ENCODE measurements around the gene RTN4RL1.
A peak's percentile ranks its signal among the peaks of the same experiment; 100 is the strongest.

Gene RTN4RL1

GRCh38 chr17:1918346-1919162, 106.6 kb downstream of the RTN4RL1 start:
- no peaks in the 10 kb centered on the region for H3K36me3 ChIP-seq (ENCODE audit: control insufficient read depth, insufficient read depth, low read length)
- H3K4me3 ChIP-seq (ENCODE audit: insufficient read depth, low read depth, low read length, poor library complexity, severe bottlenecking) = no peak overlapping the region
- H3K27me3 ChIP-seq (replicated peaks; ENCODE audit: control insufficient read depth, insufficient read depth, low read length, poor library complexity, severe bottlenecking) = no peaks in the 10 kb centered on the region
- H3K4me1 ChIP-seq (ENCODE audit: control insufficient read depth, insufficient read depth, low read length, poor library complexity, severe bottlenecking) = no peaks in the 10 kb centered on the region
- H3K27ac ChIP-seq (ENCODE audit: insufficient read depth, low read length, poor library complexity, severe bottlenecking) = no peak overlapping the region
- DNase-seq = no peak
- H3K9me3 ChIP-seq (ENCODE audit: control insufficient read depth, low read length) = no peaks in the 10 kb centered on the region

GRCh38 chr17:1916963-1917715, 108.0 kb downstream of the RTN4RL1 start:
- no peaks in the 10 kb centered on the region for H3K4me1 ChIP-seq (ENCODE audit: control insufficient read depth, insufficient read depth, low read length, poor library complexity, severe bottlenecking)
- no peak overlapping the region for H3K27ac ChIP-seq (ENCODE audit: insufficient read depth, low read length, poor library complexity, severe bottlenecking)
- no peak for DNase-seq
- no peak overlapping the region for H3K4me3 ChIP-seq (ENCODE audit: insufficient read depth, low read depth, low read length, poor library complexity, severe bottlenecking)
- no peaks in the 10 kb centered on the region for H3K36me3 ChIP-seq (ENCODE audit: control insufficient read depth, insufficient read depth, low read length)
- no peaks in the 10 kb centered on the region for H3K9me3 ChIP-seq (ENCODE audit: control insufficient read depth, low read length)
- H3K27me3 ChIP-seq (replicated peaks; ENCODE audit: control insufficient read depth, insufficient read depth, low read length, poor library complexity, severe bottlenecking) = no peaks in the 10 kb centered on the region

- DNase-seq = no peak
- no peak overlapping the region for H3K27ac ChIP-seq (ENCODE audit: insufficient read depth, low read length, poor library complexity, severe bottlenecking)
Observed at GRCh38 chr17:1916316-1916715, 108.8 kb downstream of the RTN4RL1 start.

GRCh38 chr17:1915889-1916288, 109.2 kb downstream of the RTN4RL1 start:
- Histone ChIP-seq H3K36me3 (ENCODE audit: control insufficient read depth, insufficient read depth, low read length) (no peaks in the 10 kb centered on the region), H3K4me3 (ENCODE audit: insufficient read depth, low read depth, low read length, poor library complexity, severe bottlenecking) (no peak overlapping the region), H3K4me1 (ENCODE audit: control insufficient read depth, insufficient read depth, low read length, poor library complexity, severe bottlenecking) (no peaks in the 10 kb centered on the region), H3K9me3 (ENCODE audit: control insufficient read depth, low read length) (no peaks in the 10 kb centered on the region), H3K27ac (ENCODE audit: insufficient read depth, low read length, poor library complexity, severe bottlenecking) (no peak overlapping the region), H3K27me3 (replicated peaks; ENCODE audit: control insufficient read depth, insufficient read depth, low read length, poor library complexity, severe bottlenecking) (peaks cover 4% of the 10 kb centered on the region)
- no peak for DNase-seq

More at GRCh38 chr17:1916316-1916715, 108.8 kb downstream of the RTN4RL1 start:
- Histone ChIP-seq H3K36me3 (ENCODE audit: control insufficient read depth, insufficient read depth, low read length) (no peaks in the 10 kb centered on the region), H3K9me3 (ENCODE audit: control insufficient read depth, low read length) (no peaks in the 10 kb centered on the region), H3K4me1 (ENCODE audit: control insufficient read depth, insufficient read depth, low read length, poor library complexity, severe bottlenecking) (no peaks in the 10 kb centered on the region), H3K4me3 (ENCODE audit: insufficient read depth, low read depth, low read length, poor library complexity, severe bottlenecking) (no peak overlapping the region), H3K27me3 (replicated peaks; ENCODE audit: control insufficient read depth, insufficient read depth, low read length, poor library complexity, severe bottlenecking) (peaks cover 4% of the 10 kb centered on the region)

GRCh38 chr17:1914661-1915083, 110.5 kb downstream of the RTN4RL1 start:
- no peaks in the 10 kb centered on the region for H3K9me3 ChIP-seq (ENCODE audit: control insufficient read depth, low read length)
- peaks cover 4% of the 10 kb centered on the region for H3K27me3 ChIP-seq (replicated peaks; ENCODE audit: control insufficient read depth, insufficient read depth, low read length, poor library complexity, severe bottlenecking)
- no peaks in the 10 kb centered on the region for H3K4me1 ChIP-seq (ENCODE audit: control insufficient read depth, insufficient read depth, low read length, poor library complexity, severe bottlenecking)
- no peaks in the 10 kb centered on the region for H3K36me3 ChIP-seq (ENCODE audit: control insufficient read depth, insufficient read depth, low read length)
- H3K4me3 ChIP-seq (ENCODE audit: insufficient read depth, low read depth, low read length, poor library complexity, severe bottlenecking) = no peak overlapping the region
- no peak for DNase-seq
- no peak overlapping the region for H3K27ac ChIP-seq (ENCODE audit: insufficient read depth, low read length, poor library complexity, severe bottlenecking)

GRCh38 chr17:1913702-1914101, 111.4 kb downstream of the RTN4RL1 start:
- Histone ChIP-seq H3K36me3 (ENCODE audit: control insufficient read depth, insufficient read depth, low read length) (no peaks in the 10 kb centered on the region), H3K4me1 (ENCODE audit: control insufficient read depth, insufficient read depth, low read length, poor library complexity, severe bottlenecking) (peaks cover 3% of the 10 kb centered on the region), H3K27ac (ENCODE audit: insufficient read depth, low read length, poor library complexity, severe bottlenecking) (no peak overlapping the region), H3K9me3 (ENCODE audit: control insufficient read depth, low read length) (no peaks in the 10 kb centered on the region), H3K4me3 (ENCODE audit: insufficient read depth, low read depth, low read length, poor library complexity, severe bottlenecking) (no peak overlapping the region), H3K27me3 (replicated peaks; ENCODE audit: control insufficient read depth, insufficient read depth, low read length, poor library complexity, severe bottlenecking) (peaks cover 8% of the 10 kb centered on the region)
- no peak for DNase-seq

- Histone ChIP-seq H3K9me3 (ENCODE audit: control insufficient read depth, low read length) (no peaks in the 10 kb centered on the region), H3K27ac (ENCODE audit: insufficient read depth, low read length, poor library complexity, severe bottlenecking) (no peak overlapping the region), H3K36me3 (ENCODE audit: control insufficient read depth, insufficient read depth, low read length) (no peaks in the 10 kb centered on the region), H3K4me1 (ENCODE audit: control insufficient read depth, insufficient read depth, low read length, poor library complexity, severe bottlenecking) (peaks cover 10% of the 10 kb centered on the region), H3K4me3 (ENCODE audit: insufficient read depth, low read depth, low read length, poor library complexity, severe bottlenecking) (no peak overlapping the region), H3K27me3 (replicated peaks; ENCODE audit: control insufficient read depth, insufficient read depth, low read length, poor library complexity, severe bottlenecking) (peaks cover 23% of the 10 kb centered on the region)
- DNase-seq = no peak
Observed at GRCh38 chr17:1912146-1912545, 113.0 kb downstream of the RTN4RL1 start.

- Histone ChIP-seq H3K4me1 (ENCODE audit: control insufficient read depth, insufficient read depth, low read length, poor library complexity, severe bottlenecking) (peaks cover 10% of the 10 kb centered on the region), H3K4me3 (ENCODE audit: insufficient read depth, low read depth, low read length, poor library complexity, severe bottlenecking) (no peak overlapping the region), H3K27ac (ENCODE audit: insufficient read depth, low read length, poor library complexity, severe bottlenecking) (no peak overlapping the region), H3K9me3 (ENCODE audit: control insufficient read depth, low read length) (no peaks in the 10 kb centered on the region), H3K27me3 (replicated peaks; ENCODE audit: control insufficient read depth, insufficient read depth, low read length, poor library complexity, severe bottlenecking) (peaks cover 26% of the 10 kb centered on the region), H3K36me3 (ENCODE audit: control insufficient read depth, insufficient read depth, low read length) (no peaks in the 10 kb centered on the region)
- no peak for DNase-seq
Observed at GRCh38 chr17:1909985-1910384, 115.1 kb downstream of the RTN4RL1 start.

- Histone ChIP-seq H3K27ac (ENCODE audit: insufficient read depth, low read length, poor library complexity, severe bottlenecking) (no peak overlapping the region), H3K27me3 (replicated peaks; ENCODE audit: control insufficient read depth, insufficient read depth, low read length, poor library complexity, severe bottlenecking) (peaks cover 26% of the 10 kb centered on the region), H3K36me3 (ENCODE audit: control insufficient read depth, insufficient read depth, low read length) (no peaks in the 10 kb centered on the region), H3K9me3 (ENCODE audit: control insufficient read depth, low read length) (no peaks in the 10 kb centered on the region), H3K4me3 (ENCODE audit: insufficient read depth, low read depth, low read length, poor library complexity, severe bottlenecking) (peak overlapping the region; percentile 48), H3K4me1 (ENCODE audit: control insufficient read depth, insufficient read depth, low read length, poor library complexity, severe bottlenecking) (peaks cover 10% of the 10 kb centered on the region)
- DNase-seq = no peak
Observed at GRCh38 chr17:1908699-1909309, 116.3 kb downstream of the RTN4RL1 start.
